ENCODE data around the gene WDR4. TPM values are rescaled to one million over a fixed set of nuclear protein-coding genes. Genes with fewer than 3 reads are reported as not detected.
"Not testable (repeated sequence)": the region's sequence is repeated elsewhere in the genome, so short reads cannot be mapped to it uniquely, and the experiment has no call there.

The WDR4 gene
- total RNA-seq, 1 donor from 2014 or later: 4.5 TPM

DNA sequence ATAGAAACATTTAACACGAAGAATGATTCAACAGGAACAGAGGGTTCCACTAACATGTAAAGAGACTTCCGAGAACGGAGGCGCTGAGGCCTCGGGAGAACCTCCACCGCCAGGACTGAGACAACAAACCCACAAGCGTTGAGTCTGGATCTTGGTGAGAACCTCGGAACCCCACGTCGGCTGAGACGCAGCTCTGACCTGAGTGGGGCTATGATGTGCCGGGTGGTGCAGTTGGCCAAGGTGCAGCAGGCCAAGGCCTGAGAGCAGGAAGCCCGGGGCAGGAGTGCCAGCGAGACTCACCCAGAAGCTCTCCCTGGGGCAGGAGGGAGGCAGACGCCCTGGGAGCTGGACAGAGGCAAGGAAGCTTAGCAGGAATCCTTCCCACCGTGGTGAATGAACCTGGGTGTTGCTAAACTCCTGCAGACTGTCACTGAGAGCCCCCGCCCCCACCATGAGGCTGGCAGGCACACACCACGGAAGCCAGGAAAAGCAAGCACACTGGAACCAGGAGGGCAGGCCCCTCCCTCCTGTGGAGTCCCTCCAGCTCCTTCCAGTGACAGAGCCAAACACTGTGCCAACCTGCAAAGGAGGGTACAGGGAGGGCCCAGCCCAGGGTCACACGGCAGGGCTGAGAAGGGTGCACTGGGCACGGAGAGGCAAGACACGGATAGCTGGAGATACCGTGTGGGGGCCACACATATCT is 34.8 kb downstream of the WDR4 start:
- intact Hi-C loops (cut with DNase I): no loop called here
- ATAC-seq (ENCODE audit: poor library complexity) (peak; percentile 97), DNase-seq (peak; percentile 74)

DNA sequence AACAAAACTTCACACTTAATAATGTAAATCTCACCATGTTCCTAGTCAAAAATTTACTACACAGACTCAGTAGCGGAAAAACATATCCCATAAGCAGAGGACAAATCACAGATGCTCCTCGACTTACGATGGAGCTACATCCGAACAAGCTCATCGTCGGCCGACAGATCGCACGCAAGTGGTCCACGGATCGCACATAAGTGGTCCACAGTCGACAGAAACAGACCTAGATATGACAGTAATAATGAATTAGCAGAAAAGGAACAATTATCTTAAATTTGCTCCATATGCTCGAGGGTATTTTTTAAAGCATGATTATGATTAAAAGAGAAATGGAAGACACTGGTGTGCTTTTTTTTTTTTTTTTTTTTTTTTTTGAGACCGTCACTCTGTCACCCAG is 36.3 kb downstream of the WDR4 start:
- intact Hi-C loops (cut with DNase I): no loop called here
- DNase-seq (peak; percentile 26), ATAC-seq (ENCODE audit: poor library complexity) (no peak)

DNA sequence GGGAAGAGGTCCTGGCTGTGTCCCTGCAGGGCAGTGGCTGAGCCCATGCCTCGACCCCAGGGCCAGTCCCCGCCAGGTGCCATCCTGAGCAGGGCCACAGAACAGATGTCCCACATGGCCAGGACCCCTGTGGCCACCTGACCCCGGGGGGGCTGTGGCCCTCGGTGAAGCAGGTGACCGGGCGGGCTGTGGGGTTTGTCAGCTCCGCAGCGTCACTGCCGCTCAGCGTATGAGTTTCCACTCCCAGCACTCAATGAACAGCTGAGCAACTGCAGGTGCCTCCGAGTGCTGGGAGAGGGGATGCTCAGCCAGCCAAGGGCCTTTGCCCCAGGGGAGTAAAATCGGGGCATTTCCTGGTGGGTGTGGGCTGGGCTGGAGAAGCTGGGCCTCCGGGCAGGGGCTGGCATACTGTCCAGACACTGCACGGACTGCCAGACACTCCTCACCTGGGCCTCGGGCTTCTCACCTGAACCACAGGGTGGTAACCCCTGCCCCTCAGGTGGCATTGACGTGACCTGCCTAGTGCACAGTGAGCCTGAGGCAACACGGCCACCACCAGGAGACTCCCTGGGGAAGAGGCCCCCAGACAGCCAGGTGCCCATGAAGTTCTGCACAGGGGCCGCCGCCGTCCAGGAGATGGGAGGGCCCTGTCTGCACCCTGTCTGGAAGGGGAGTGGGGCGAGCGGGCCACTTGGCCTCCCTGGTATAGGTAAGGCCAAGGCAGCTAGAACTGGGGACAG is 37.3 kb downstream of the WDR4 start:
- peak; percentile 19 for DNase-seq
- intact Hi-C loops (cut with DNase I); ATAC-seq (ENCODE audit: poor library complexity): not testable (repeated sequence)

DNA sequence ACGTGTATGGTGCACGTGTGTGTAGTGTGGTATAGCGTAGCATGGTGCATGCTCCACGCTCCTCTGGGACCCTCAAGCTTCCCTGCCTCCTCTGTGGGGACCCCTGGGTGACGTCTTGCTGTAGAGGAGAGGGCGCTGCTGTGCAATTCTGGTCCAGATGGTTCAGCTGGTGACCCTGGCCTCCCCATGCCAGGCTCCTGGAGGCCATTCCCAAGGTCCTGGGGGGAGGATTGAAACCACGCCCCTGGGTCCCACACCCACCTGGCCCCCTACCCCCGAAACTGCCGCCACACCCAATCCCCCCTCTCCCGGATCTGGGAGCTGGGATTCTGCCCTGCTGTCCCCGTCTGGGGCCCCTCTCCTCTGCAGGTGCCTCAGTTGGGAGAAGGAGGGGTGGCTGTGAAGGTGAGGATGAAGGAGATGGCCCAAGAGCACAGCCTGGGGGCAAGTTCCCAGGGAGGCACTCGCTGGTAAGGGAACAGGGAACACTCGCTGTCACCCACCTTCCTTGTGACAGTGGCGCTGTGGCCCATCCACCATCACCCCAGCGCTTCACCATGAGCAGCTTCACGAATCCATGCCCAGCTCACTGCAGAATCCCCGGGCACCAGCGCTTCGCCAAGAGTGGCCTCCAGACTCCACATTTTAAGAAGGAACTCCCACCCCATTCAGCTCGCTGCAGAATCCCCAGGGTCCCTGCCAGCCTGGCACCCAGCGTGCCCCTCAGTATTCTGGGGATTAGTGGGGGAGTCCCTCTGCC is 38.0 kb downstream of the WDR4 start:
- DNase-seq: peak; percentile 23
- intact Hi-C loops (cut with DNase I): no loop called here
- ATAC-seq (ENCODE audit: poor library complexity): no peak

DNA sequence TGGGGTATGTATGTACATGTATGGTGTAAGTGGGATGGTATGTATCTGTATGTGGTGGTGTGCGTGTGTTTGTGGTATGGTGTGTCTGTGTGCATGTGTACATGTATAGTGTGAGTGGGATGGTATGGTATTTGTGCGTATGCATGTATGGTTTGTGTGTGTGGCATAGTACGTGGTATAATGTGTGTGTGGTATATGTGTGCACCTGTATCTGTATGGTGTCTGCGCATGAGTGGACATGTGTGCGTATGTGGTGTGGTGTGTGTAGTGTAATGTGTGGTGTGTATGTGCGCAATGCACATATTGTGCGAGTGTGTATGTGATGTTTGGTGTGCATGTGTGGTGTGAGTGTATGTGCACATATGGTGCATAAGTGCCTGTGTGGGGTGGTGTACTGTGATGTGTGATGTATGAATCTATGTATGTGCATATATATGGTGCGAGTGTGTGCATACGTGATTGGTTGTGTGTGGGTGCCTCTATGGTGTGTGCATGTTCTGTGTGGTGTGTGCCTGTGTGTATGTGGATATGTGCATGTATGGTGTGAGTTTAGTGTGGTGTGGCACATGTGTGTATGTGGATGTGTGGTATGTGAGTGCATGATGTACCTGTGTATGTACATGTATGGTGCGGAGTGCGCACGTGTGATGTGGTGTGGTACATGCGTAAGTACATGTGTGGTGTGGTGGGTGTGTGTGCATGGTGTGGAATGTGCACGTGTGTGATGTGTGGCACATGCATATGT is 38.8 kb downstream of the WDR4 start:
- intact Hi-C loops (cut with DNase I): no loop called here
- peak; percentile 4 for DNase-seq
- ATAC-seq (ENCODE audit: poor library complexity): no peak

DNA sequence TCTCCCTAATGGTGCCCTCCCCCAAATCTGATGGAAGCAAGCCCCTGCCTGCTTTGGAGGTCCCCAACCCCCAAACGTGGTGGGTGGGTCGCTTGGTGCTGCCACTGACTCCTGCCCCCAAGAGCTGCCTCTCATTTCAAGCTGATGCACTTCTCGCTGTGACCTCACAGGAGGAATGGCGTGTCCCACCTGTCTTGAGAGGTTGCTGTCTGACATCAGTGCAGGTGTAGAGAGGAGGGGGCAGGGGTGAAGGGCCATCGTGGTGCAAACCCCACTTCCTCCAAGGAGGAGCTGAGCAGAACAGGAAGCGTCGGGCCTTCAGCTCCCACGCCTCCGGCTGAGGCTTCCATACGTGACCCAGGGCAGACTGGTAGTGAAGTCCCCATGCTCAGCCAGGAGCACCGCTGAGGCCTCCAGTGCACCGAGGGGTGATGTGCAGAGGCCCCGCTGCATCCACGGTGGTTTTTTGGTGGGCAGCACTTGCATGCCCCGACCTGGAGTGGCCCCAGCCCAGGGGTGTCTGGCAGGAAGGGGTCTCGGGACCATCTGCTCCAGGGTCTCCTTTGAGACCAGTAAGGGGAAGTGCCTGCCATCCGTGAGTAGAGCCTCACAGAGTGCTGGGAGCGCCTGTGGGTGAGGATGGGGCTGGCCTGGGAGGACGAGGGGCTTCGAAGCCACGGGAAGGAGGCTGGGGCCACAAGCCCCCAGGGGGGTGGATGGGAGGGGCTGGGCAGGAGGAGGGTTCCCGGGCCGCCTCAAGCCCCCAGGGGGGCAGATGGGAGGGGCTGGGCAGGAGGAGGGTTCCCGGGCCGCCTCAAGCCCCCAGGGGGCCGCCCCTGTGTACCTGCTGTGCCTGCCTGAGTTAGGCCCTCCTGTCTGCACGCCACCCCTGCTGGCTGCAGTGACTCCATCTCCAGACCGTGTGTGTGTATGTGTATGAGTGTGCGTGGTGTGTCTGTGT is 39.8 kb downstream of the WDR4 start:
- ATAC-seq (ENCODE audit: poor library complexity): no peak
- DNase-seq: no peak
- intact Hi-C loops (cut with DNase I): no loop called here

DNA sequence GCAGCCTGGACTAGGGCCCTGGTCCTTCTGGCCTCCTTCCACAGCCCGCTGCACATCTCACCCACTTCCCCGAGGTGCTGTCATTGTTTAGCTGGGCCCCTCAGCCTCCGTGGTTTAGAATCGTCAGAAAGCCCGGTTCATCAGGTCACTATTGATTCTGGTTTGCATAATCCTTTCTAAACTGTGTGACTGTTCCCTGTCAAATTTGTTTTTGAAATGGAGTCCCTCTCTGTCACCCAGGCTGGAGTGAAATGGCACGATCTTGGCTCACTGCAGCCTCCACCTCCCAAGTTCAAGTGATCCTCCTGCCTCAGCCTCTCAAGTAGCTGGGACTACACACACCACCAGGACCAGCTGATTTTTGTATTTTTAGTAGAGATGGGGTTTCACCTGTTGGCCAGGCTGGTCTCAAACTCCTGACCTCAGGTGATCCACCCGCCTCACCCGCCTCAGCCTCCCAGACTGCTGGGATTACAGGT is 41.1 kb downstream of the WDR4 start:
- ATAC-seq (ENCODE audit: poor library complexity); intact Hi-C loops (cut with DNase I); DNase-seq: not testable (repeated sequence)

DNA sequence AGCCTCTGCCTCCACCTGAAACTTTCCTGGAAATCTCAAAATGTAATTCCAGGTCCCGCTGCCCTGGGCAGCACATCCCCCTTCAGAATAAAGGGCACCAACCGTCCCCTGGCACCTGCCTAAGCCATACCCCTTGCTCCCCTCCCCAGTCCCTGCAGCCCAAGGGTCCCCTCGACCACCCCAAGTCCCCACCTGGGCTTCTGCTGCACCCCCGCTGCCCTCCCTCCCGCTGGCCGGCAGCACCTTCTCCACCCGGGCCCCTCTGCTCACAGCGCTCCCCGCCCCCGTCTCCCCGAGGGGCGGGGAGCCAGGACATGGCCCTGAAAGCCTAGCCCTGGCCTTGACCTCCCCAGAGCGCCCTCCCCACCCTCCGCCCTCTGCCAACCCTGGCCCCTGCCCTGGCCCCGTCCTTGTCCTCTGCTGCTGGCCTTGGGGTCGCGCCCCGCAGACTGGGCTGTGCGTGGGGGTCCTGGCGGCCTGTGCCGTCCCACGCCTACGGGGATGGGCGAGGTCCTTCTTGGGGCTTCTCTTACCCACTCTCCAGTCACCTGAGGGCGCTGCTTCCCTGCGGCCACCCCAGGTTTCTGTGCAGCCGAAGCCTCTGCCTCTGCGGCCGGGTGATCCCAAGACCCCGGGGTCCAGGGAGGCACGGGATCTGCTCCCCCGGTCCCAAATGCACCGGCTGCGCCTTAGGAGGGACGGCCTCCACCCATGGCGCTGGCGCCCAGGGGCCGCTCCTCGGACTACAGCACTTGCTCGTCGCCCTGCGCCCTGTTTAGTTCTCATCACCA is 41.7 kb downstream of the WDR4 start:
- DNase-seq (no peak), ATAC-seq (ENCODE audit: poor library complexity) (peak; percentile 21)
- intact Hi-C loops (cut with DNase I): no loop called here

DNA sequence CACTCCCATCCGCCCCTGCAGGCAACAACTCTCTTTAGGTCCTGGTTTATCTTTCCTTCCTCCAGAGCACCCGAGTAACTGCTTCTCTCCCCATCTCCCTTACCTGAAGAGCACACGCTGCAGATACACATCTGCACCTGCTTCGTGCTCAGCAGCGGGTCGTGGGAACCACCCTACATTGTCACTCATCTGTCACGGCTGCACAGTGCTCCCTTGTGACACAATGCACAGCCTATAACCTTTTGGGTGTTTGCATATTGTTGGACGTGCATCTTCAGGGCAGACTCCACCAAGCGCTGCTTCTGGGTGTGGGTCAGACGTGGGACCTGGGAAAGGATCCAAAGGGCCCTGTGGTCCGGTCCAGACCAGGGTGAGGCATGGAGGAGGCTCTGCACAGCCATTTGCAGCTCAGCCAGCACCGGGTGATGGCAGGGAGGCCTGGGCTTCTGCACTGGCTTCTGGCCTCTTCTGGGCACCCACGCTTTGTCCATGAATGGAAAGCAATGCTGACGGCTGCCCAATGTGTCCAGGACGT is 42.5 kb downstream of the WDR4 start:
- ATAC-seq (ENCODE audit: poor library complexity) (no peak), DNase-seq (no peak)
- intact Hi-C loops (cut with DNase I): no loop called here

DNA sequence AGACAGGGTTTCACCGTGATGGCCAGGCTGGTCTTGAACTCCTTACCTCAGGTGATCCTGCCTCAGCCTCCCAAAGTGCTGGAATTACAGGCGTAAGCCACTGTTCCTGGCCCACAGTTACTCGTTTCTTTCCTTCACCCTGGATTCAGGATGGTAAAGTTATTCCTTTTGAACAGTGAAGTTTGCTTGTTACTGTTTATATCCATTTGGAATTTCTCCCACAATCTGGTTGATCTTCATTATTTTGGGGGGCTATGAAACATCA is 43.0 kb downstream of the WDR4 start:
- DNase-seq: no peak
- no peak for ATAC-seq (ENCODE audit: poor library complexity)
- intact Hi-C loops (cut with DNase I): no loop called here

DNA sequence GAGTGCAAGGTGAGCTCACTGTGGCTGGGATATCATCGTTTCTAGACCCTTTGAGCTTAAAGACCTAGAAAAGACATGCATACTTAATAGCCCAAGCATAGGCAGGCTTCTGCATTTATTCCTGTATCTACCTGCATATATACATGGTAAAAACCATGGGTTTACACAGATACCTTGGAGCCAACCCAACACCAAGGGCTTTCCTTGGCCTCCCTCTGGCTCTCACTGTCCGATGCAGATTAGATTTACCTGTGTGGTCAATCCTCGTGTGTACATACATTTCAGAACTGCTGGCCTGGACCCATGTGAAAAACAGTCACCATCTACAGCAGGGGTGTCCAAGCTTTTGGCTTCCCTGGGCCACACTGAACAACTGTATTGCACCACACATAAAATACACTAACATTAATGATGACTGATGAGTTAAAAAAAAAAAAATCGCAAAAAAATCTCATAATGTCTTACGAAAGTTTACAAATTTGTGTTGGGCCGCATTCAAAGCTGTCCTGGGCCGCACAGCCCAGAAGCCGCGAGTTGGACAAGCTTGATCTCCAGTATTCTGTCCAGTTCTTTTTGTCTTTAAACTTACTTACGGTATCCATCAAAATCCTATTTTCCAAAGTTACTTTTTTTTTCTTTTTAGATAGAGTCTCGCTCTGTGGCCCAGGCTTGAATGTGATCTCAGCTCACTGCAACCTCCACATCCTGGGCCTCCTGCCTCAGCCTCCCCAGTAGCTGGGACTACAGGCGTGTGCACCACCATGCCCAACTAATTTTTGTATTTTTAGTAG is 43.5 kb downstream of the WDR4 start:
- intact Hi-C loops (cut with DNase I): no loop called here
- ATAC-seq (ENCODE audit: poor library complexity) (no peak), DNase-seq (no peak)

DNA sequence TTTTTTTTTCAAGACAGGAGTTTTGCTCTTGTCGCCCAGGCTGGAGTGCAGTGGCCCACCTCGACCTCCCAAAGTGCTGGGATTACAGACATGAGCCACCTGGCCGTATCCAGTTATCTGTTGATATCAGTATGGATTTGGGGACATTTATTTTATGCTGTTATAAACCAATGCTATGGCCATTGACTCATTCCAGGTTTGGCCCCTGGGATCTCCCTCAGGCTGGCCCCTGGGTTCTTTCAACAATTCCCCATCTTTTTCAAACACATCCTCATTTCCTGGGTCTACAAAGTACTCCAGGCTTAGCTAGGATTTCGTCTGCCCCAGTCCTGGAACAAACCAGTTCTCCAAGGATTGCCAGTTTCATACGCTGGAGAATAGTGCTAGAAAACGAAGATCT is 44.1 kb downstream of the WDR4 start:
- no peak for ATAC-seq (ENCODE audit: poor library complexity)
- intact Hi-C loops (cut with DNase I): no loop called here
- DNase-seq: no peak

DNA sequence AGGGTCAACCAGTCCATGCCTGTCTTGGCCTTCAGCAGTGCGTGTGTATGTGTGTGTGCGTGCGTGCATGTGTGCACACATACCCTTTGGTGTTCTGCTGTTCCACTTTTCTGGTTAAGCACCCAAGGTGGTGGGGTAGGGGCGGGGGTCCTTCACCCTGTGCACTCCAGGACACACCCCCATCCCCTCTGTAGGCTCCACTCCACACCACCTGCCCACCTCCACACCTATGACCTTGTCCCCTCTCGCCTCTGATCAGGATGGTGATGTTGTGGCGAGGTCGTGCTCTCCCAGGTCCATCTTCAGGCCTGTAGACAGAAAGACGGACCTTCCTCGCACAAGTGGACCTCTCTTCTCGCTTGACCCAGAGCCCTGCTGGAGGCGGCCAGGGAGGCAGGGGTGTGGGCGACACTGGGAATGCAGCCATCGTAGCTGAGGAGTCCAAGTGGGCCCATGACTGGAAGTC is 44.6 kb downstream of the WDR4 start:
- intact Hi-C loops (cut with DNase I): no loop called here
- ATAC-seq (ENCODE audit: poor library complexity) (no peak), DNase-seq (no peak)

DNA sequence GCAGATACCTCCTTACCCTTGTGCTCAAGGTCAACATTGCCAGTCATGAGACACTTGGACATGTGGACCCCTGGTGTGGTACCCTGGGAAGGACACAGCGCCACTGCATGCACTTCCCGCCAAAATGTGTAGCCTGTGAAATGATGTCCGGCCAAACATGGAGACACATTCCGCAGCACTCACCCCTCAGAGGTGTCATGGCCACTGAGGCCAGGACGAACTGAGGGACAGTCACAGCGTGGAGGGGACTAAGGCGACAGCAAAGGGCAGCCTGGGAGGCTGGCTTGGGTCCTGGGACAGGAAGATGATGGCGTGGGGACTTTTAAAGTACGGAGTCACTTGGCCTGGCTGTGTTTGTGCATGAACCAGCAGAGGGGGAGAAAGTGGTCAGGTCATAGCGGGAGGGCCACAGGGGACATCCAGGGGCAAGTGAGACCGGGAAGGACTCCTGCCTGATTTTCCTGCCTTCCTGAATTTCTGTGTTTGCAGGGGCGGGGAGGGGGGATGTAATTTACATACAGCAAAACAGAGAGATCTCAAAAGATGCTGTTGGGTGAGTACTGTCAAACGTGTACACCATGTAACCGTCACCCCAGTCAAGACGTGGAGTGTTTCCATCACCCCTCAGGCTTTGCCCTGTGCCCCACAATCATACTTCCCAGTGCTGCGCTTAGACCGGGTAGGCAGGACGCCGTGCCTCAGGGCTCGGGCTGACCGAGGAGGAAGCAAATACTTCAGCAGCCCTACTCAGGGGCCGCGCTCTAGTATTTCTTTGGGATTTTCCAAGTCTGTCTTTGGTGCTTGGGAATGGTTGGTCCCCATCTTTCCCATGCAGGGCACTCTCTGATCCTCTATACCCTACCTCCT is 45.2 kb downstream of the WDR4 start:
- intact Hi-C loops (cut with DNase I): no loop called here
- DNase-seq (no peak), ATAC-seq (ENCODE audit: poor library complexity) (no peak)

DNA sequence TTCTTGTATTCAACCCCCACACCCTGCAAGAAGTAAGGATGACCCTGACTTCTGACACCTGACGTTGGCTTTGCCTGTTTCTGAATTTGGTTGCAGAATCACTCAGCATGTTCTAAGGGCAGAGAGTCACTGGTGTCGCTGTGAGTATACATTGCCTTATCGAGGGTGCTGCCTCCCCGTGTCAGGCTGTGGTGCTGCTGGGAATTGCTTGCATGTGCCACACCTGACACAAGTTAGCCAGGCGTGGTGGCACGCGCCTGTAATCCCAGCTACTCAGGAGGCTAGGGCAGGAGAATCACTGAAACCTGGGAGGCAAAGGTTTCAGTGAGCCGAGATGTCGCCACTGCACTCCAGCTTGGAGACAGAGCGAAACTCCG is 45.9 kb downstream of the WDR4 start:
- DNase-seq (no peak), ATAC-seq (ENCODE audit: poor library complexity) (peak; percentile 29)
- intact Hi-C loops (cut with DNase I): no loop called here

DNA sequence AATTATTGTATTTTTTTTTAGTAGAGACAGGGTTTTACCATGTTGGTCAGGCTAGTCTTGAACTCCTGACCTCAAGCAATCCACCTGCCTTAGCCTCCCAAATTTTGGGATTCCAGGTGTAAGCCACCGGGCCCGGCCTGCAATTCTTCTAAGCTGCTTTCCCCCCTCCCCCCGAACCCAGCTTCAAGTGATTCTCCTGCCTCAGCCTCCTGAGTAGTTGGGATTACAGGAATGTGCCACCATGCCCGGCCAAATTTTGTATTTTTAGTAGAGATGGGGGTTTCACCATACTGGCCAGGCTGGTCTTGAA is 47.1 kb downstream of the WDR4 start:
- DNase-seq; ATAC-seq (ENCODE audit: poor library complexity); intact Hi-C loops (cut with DNase I): not testable (repeated sequence)
